ENCODE results near the gene PRKCQ.

PRKCQ gene

GRCh38 chr10:6580279-6581029, 378 bp upstream of the PRKCQ start:
- TF ChIP-seq SP1 (IDR thresholded peaks at IDR 0.05) (no peak), L3MBTL2 (conservative IDR thresholded peaks at IDR 0.05) (peak; percentile 43)
- POLR2A ChIA-PET = interaction anchor here (0.6 to 1.2 kb wide), 5 partner anchors 9 to 63 kb away, joined by 3 to 4 read pairs (median 4); no protein-coding TSS in a partner anchor
- DNase-seq (ENCODE audit: extremely low spot score) = peak; percentile 86
- CTCF ChIA-PET = interaction anchor here (0.6 to 1.2 kb wide), 4 partner anchors 17 to 93 kb away, joined by 3 to 4 read pairs (median 4); no protein-coding TSS in a partner anchor

DNA sequence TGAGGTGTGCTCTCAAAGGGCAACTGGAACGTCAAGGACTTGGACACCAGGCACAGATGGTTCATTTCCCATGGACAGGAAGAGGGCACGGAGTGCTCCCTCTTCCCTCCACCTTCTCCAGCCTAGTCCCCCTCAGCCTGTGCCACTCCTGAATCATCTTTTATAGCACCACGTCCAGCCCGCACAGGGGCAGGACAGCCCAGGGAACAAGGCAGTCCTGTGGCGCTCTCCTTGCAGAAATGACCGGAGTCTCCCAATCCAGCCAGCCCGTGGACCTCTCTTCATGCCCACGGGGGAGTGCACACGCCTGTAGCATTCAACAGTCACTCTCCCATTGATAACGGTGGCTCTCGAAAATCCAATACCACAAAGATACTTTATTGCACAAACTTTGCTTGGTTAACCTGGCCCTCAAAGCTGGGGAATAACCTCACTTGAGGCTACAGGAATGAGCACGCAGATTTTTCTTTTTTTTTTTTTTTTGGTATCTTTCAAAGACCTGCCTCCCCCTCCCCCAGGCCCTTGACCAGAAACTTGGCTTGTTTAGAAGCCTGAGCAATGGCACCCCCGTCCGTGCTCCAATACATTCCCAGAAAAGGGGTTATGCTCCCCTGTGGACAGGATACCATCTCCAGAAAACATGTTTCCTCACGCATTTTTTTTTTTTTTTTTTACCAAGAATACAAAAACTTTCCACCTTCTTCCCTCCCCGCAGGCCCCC, 733 bp downstream of the PRKCQ start:
- ChIA-PET POLR2A (no interaction called here), CTCF (no interaction called here)
- no peak for DNase-seq (ENCODE audit: extremely low spot score)
- TF ChIP-seq FOXK2 (IDR thresholded peaks at IDR 0.05) = no peak
- no peak for TF ChIP-seq ELF4 (IDR thresholded peaks at IDR 0.05)
- no peak for TF ChIP-seq PKNOX1 (IDR thresholded peaks at IDR 0.05)
- TF ChIP-seq SP1 (IDR thresholded peaks at IDR 0.05) = no peak
- no peak for TF ChIP-seq ARNT (IDR thresholded peaks at IDR 0.05)
- TF ChIP-seq LEF1 (IDR thresholded peaks at IDR 0.05; ENCODE audit: borderline replicate concordance) = no peak
- TF ChIP-seq CTBP1 (IDR thresholded peaks at IDR 0.05; ENCODE audit: borderline replicate concordance) = no peak
- TF ChIP-seq L3MBTL2 (conservative IDR thresholded peaks at IDR 0.05) = no peak
- TF ChIP-seq SUZ12 (IDR thresholded peaks at IDR 0.05) = no peak

- CTCF ChIA-PET = no interaction called here
- no peak for TF ChIP-seq TARDBP (IDR thresholded peaks at IDR 0.05)
- TF ChIP-seq BHLHE40 (IDR thresholded peaks at IDR 0.05; ENCODE audit: borderline replicate concordance) = no peak
- TF ChIP-seq L3MBTL2 (conservative IDR thresholded peaks at IDR 0.05) = no peak
- no peak for TF ChIP-seq ZNF384 (IDR thresholded peaks at IDR 0.05)
- DNase-seq (ENCODE audit: extremely low spot score) = no peak
- POLR2A ChIA-PET = no interaction called here
These were observed 1.3 kb downstream of the PRKCQ start for GRCh38 chr10:6578795-6579182.

- ChIA-PET POLR2A (no interaction called here), CTCF (no interaction called here)
- no peak for DNase-seq (ENCODE audit: extremely low spot score)
- TF ChIP-seq ELF4 (IDR thresholded peaks at IDR 0.05) = no peak
- no peak for TF ChIP-seq NFRKB (IDR thresholded peaks at IDR 0.05)
- TF ChIP-seq CTBP1 (IDR thresholded peaks at IDR 0.05; ENCODE audit: borderline replicate concordance) = no peak
- no peak for TF ChIP-seq FOXM1 (IDR thresholded peaks at IDR 0.05; ENCODE audit: borderline replicate concordance)
- TF ChIP-seq SUZ12 (IDR thresholded peaks at IDR 0.05) = no peak
- no peak for TF ChIP-seq TARDBP (IDR thresholded peaks at IDR 0.05)
- no peak for TF ChIP-seq ARNT (IDR thresholded peaks at IDR 0.05)
- no peak for TF ChIP-seq FOXK2 (IDR thresholded peaks at IDR 0.05)
- TF ChIP-seq HDGF (IDR thresholded peaks at IDR 0.05; ENCODE audit: borderline replicate concordance) = no peak
- no peak for TF ChIP-seq LEF1 (IDR thresholded peaks at IDR 0.05; ENCODE audit: borderline replicate concordance)
- no peak for TF ChIP-seq BHLHE40 (IDR thresholded peaks at IDR 0.05; ENCODE audit: borderline replicate concordance)
- TF ChIP-seq FOXA1 (IDR thresholded peaks at IDR 0.05) = no peak
- TF ChIP-seq SP1 (IDR thresholded peaks at IDR 0.05) = no peak
- no peak for TF ChIP-seq L3MBTL2 (conservative IDR thresholded peaks at IDR 0.05)
- no peak for TF ChIP-seq PKNOX1 (IDR thresholded peaks at IDR 0.05)
These were observed 1.8 kb downstream of the PRKCQ start for GRCh38 chr10:6578251-6578771.

GRCh38 chr10:6576326-6576725, 3.8 kb downstream of the PRKCQ start:
- CTCF ChIA-PET = no interaction called here
- DNase-seq (ENCODE audit: extremely low spot score) = no peak
- POLR2A ChIA-PET = no interaction called here
- TF ChIP-seq TARDBP (IDR thresholded peaks at IDR 0.05) (no peak), SUZ12 (IDR thresholded peaks at IDR 0.05) (no peak), CTBP1 (IDR thresholded peaks at IDR 0.05; ENCODE audit: borderline replicate concordance) (no peak), FOXK2 (IDR thresholded peaks at IDR 0.05) (no peak), NFRKB (IDR thresholded peaks at IDR 0.05) (no peak), LEF1 (IDR thresholded peaks at IDR 0.05; ENCODE audit: borderline replicate concordance) (no peak), FOXM1 (IDR thresholded peaks at IDR 0.05; ENCODE audit: borderline replicate concordance) (no peak), FOXA1 (IDR thresholded peaks at IDR 0.05) (no peak), PKNOX1 (IDR thresholded peaks at IDR 0.05) (no peak), HDGF (IDR thresholded peaks at IDR 0.05; ENCODE audit: borderline replicate concordance) (no peak), ZNF384 (IDR thresholded peaks at IDR 0.05) (no peak), ARNT (IDR thresholded peaks at IDR 0.05) (no peak), ELF4 (IDR thresholded peaks at IDR 0.05) (no peak), SP1 (IDR thresholded peaks at IDR 0.05) (no peak), BHLHE40 (IDR thresholded peaks at IDR 0.05; ENCODE audit: borderline replicate concordance) (no peak)

- ChIA-PET CTCF (interaction anchor here (0.6 kb wide), 1 partner anchor 57 kb away, joined by 5 read pairs; no protein-coding TSS in a partner anchor), POLR2A (no interaction called here)
- no peak for TF ChIP-seq PKNOX1 (IDR thresholded peaks at IDR 0.05)
- no peak for TF ChIP-seq TARDBP (IDR thresholded peaks at IDR 0.05)
- TF ChIP-seq SP1 (IDR thresholded peaks at IDR 0.05) = no peak
- TF ChIP-seq FOXK2 (IDR thresholded peaks at IDR 0.05) = no peak
- TF ChIP-seq NFRKB (IDR thresholded peaks at IDR 0.05) = no peak
- TF ChIP-seq ARNT (IDR thresholded peaks at IDR 0.05) = no peak
- TF ChIP-seq ELF4 (IDR thresholded peaks at IDR 0.05) = no peak
- no peak for TF ChIP-seq ZNF384 (IDR thresholded peaks at IDR 0.05)
- no peak for TF ChIP-seq FOXM1 (IDR thresholded peaks at IDR 0.05; ENCODE audit: borderline replicate concordance)
- no peak for TF ChIP-seq CTBP1 (IDR thresholded peaks at IDR 0.05; ENCODE audit: borderline replicate concordance)
- no peak for TF ChIP-seq L3MBTL2 (conservative IDR thresholded peaks at IDR 0.05)
- no peak for TF ChIP-seq FOXA1 (IDR thresholded peaks at IDR 0.05)
- no peak for TF ChIP-seq LEF1 (IDR thresholded peaks at IDR 0.05; ENCODE audit: borderline replicate concordance)
- no peak for TF ChIP-seq HDGF (IDR thresholded peaks at IDR 0.05; ENCODE audit: borderline replicate concordance)
- DNase-seq (ENCODE audit: extremely low spot score) = no peak
These were observed 5.4 kb downstream of the PRKCQ start for GRCh38 chr10:6574664-6575176.

All from HEK293T (cell line).